Large intestine (tissue), 3 donors: ENCODE measurements around the gene USB1. TPM values are rescaled to one million over a fixed set of nuclear protein-coding genes. Genes with fewer than 3 reads are reported as not detected.
A peak's percentile ranks its signal among the peaks of the same experiment; 100 is the strongest.

Source experiments
- DNase-seq, 2 donors: peaks; one replicate each; pipeline versions ENCODE4 v3.0.0 to v3.0.0-alpha.2; 2013
- H3K27ac ChIP-seq: one replicate; pipeline ENCODE4 v1.5.1; 2013; ENCODE audit warnings: low read length
- H3K27me3 ChIP-seq: 2 replicates; pipeline ENCODE4 v1.6.1; 2013; ENCODE audit warnings: low read length; ENCODE audit not compliant: control insufficient read depth, insufficient read depth
- H3K36me3 ChIP-seq: 2 replicates; pipeline ENCODE4 v1.6.1; 2013; ENCODE audit warnings: low read length; ENCODE audit not compliant: control insufficient read depth, insufficient read depth
- H3K4me1 ChIP-seq: one replicate; pipeline ENCODE4 v1.6.1; 2013; ENCODE audit warnings: low read length; ENCODE audit not compliant: control insufficient read depth, insufficient read depth
- H3K4me3 ChIP-seq: one replicate; pipeline ENCODE4 v1.5.1; 2013; ENCODE audit warnings: low read length
- H3K9me3 ChIP-seq: one replicate; pipeline ENCODE4 v1.6.1; 2013; ENCODE audit warnings: mild to moderate bottlenecking, low read depth, low read length, moderate library complexity; ENCODE audit not compliant: control insufficient read depth
- WGBS: methylation state at CpG from one replicate; pipeline ENCODE4 v1.1.5; 2013; ENCODE audit warnings: low lambda C conversion rate; ENCODE audit not compliant: insufficient coverage; 5-methylcytosine and 5-hydroxymethylcytosine counted together
- polyA plus RNA-seq: library from polyadenylated mRNA; unstranded; fragments of 120-200 nt; gene quantifications from one replicate; pipeline ENCODE4 v1.2.1, GENCODE V29; 2013

Gene USB1
- polyA plus RNA-seq, 1 donor: 26.5 TPM

DNA sequence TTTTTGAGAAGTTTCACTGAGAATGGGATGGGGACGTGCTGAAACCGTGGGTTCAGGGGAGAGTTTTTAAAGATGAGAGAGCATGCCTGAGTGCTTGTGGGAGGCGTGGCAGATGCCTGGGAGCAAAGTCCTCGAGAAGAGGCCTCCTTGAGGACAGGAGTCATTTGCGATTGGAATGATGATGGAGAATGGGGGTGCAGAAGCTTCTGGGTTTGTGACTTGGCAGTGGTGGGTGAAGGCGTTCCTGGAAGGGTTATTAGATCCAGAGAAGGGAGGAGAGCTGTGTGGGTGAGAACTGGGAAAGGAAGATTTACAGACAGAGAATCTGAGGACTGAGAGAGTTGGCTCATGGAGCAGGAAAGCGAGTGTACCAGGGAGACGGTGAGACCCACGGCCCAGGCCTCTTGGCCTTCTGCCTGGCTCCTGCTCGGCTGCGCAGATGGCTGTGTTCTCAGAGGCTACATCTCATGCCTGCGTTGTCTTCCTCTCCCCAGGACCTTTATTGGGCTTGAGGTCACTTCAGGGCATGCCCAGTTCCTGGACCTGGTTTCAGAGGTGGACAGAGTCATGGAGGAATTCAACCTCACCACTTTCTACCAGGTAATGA is 15.7 kb downstream of the USB1 start:
- 40% methylated on average over 1 of the region's 12 CpGs for WGBS
- no peak overlapping the region for H3K4me3 ChIP-seq
- no peaks in the 10 kb centered on the region for H3K27me3 ChIP-seq
- no peak for DNase-seq
- H3K36me3 ChIP-seq: peaks cover 14% of the 10 kb centered on the region
- no peaks in the 10 kb centered on the region for H3K9me3 ChIP-seq
- no peaks in the 10 kb centered on the region for H3K4me1 ChIP-seq
- H3K27ac ChIP-seq: no peak overlapping the region

DNA sequence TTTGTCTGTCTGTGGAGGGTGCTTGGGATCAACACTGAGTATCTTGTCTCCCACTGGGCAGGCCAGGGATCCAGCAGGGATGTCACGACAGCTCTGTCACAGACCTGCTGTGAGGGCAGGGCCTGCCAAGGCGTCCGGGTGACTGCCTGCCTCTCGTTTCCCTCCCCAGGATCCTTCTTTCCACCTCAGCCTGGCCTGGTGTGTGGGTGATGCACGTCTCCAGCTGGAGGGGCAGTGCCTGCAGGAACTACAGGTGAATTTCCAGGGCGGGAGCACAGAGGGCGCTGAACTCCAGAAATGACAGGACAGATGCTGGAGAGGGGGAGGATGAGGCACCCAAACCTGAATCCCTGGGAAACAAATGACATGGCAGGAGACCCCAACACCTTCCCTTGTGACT is 17.6 kb downstream of the USB1 start:
- Histone ChIP-seq H3K36me3 (peaks cover 3% of the 10 kb centered on the region), H3K4me3 (no peak overlapping the region), H3K27ac (no peak overlapping the region), H3K27me3 (no peaks in the 10 kb centered on the region), H3K4me1 (peaks cover 14% of the 10 kb centered on the region), H3K9me3 (no peaks in the 10 kb centered on the region)
- no CpG with 5 or more reads among the region's 7 CpGs for WGBS
- DNase-seq: no peak

DNA sequence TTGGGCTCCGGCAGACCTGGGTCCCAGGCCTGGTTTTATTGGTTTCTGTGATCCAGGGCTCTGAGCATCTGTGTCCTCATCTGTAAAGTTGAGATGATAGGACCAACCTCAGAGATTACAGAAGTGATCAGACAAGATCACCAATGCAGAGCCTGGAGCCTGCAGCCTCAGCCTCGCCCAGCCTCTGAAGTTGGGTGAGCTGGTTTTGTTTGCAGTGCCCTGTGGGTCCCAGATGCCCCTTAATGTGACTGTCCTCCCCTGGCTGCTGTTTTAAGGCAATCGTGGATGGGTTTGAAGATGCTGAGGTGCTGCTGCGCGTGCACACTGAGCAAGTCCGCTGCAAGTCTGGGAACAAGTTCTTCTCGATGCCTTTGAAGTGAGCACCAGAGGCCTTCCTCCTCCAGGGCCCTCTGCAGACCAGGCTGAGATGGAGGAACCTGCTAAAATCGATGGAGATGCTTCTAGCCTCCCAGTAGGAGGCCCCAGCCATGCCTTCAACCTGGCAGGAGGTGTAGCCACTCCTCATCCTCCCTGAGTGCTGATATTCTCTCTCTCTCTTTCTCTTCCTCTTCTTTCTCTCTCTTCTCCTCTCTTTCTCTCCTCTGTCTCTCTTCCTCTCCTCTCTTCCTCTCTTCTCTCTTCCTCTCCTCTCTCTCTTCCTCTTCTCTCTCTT is 18.8 kb downstream of the USB1 start:
- Histone ChIP-seq H3K4me1 (peaks cover 20% of the 10 kb centered on the region), H3K27ac (no peak overlapping the region), H3K36me3 (peaks cover 3% of the 10 kb centered on the region), H3K27me3 (no peaks in the 10 kb centered on the region), H3K4me3 (no peak overlapping the region), H3K9me3 (no peaks in the 10 kb centered on the region)
- no peak for DNase-seq
- no CpG with 5 or more reads among the region's 8 CpGs for WGBS

DNA sequence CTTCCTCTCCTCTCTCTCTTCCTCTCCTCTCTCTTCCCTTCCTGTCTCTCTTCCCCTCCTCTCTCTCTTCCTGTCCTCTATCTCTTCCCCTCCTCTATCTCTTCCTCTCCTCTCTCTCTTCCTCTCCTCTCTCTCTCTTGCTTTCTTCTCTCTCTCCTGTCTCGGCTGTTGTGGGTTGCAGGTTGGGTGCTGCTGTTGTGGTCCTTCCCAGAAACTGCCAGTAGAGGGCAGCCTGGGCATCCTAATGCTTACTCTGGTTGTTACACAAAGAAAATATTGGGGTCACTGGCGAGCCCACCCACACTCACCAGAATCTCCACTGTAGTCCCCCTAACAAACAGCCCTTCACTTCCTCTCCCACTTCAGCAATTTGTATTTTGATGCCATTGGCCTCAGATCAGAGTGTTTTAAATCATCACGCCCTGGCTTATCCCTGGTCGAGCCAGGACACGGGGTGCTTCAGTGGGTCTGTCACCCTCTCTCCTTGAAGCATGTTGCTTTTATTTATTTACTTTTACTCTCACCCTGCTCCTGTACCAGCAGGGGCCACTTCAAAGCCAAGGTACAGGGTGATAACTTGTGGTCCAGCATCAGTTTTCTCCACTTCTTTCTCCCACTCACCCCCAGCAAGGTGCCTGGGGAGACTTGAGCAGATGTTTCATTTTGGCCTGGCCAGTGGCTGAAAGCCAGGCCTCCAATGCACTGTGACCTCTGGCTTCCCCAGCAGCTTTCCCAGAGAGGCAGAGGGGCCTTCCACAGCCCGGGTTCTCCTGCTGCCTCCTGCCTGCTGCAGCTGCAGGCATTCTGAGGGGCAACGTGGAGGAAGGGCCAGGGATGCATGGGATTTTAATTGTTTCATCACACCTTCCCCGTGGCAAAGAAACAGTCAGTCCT is 19.7 kb downstream of the USB1 start:
- no peak overlapping the region for H3K4me3 ChIP-seq
- H3K9me3 ChIP-seq: no peaks in the 10 kb centered on the region
- peaks cover 3% of the 10 kb centered on the region for H3K36me3 ChIP-seq
- peaks cover 20% of the 10 kb centered on the region for H3K4me1 ChIP-seq
- H3K27me3 ChIP-seq: no peaks in the 10 kb centered on the region
- DNase-seq: no peak
- WGBS: 100% methylated on average over 2 of the region's 8 CpGs
- no peak overlapping the region for H3K27ac ChIP-seq

DNA sequence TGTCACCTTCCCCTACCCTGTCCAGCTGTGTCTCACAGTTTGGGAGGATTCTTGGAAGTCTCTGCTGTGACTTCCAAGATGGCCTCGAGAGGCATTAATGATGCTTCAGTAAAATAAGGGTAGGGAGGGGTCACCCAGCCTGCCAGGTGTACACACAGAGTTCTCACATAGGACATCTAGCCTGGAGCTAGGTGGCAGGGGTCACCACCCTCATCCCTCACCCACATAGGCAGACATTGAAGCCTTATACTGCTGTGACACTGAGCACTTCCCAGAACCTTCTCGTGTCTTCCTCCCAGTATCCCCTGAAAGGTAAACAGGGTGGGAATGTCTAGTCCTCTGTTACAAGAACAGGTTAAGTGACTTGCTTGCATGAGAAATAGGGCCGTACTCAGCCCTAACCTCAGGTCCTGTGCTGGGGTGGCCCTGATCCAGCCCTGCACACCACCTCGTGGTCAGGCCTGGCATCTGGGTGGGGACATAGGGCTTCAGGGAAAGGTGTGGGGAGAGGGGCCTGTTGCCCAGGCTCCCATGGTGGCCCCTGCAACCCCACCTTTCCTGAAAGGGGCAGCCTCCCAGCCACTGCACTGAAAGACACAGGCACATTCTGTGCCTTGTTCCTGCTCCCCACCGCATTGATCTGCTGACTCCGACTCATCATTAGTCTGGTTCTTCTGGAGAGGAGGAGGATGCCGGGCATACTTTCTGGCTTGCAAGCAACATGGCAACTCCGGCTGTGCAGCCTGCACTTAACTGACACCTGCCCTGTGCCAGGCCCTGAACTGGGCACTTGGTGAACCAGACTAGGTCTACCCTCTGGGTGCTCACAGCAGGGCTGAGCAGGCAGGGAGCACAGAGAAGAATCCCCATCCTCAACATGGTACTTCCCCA is 20.7 kb downstream of the USB1 start:
- Histone ChIP-seq H3K9me3 (no peaks in the 10 kb centered on the region), H3K4me1 (peaks cover 20% of the 10 kb centered on the region), H3K36me3 (peaks cover 3% of the 10 kb centered on the region), H3K4me3 (no peak overlapping the region), H3K27me3 (no peaks in the 10 kb centered on the region), H3K27ac (peak overlapping the region; percentile 1)
- DNase-seq: no peak
- WGBS: no CpG with 5 or more reads among the region's 8 CpGs

DNA sequence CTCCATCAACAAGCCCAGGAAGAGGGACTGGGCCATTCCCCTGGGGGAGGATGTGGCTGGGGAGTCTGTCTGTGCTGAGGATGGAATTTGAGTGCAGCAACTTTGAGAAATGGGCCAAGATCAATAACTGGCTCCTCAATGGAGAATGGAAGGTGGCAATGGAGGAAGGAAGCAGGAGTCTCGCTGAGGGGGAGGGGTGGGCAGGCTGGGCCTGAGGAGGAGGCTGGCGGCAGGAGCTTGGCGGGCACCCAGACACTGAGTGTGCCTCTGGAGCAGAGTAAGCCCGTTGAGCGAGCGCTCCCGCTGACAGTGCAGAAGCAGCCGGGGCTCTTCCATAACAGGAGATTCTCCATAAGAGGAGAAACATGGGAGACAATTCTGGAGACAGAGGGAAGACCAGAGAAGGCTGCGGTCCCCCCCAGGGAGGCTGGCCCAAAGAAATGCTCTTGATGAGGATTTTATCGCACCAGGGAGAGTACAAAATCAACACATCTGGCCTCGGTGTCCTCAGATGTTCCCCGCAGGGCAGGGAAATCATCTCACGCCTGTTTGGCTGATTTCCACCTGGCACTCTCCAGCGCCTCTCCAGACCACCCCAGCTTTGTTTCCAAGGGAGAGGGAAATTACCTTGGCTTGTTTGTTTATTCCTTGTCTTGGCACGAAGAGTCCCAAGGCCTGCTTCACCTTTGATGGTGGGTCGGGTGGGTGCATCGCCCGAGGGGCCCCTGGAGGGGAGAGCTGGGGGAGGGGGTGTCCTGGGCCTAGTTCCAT is 21.6 kb downstream of the USB1 start:
- Histone ChIP-seq H3K27ac (peak overlapping the region; percentile 1), H3K4me1 (peaks cover 21% of the 10 kb centered on the region)
- no CpG with 5 or more reads among the region's 18 CpGs for WGBS

DNA sequence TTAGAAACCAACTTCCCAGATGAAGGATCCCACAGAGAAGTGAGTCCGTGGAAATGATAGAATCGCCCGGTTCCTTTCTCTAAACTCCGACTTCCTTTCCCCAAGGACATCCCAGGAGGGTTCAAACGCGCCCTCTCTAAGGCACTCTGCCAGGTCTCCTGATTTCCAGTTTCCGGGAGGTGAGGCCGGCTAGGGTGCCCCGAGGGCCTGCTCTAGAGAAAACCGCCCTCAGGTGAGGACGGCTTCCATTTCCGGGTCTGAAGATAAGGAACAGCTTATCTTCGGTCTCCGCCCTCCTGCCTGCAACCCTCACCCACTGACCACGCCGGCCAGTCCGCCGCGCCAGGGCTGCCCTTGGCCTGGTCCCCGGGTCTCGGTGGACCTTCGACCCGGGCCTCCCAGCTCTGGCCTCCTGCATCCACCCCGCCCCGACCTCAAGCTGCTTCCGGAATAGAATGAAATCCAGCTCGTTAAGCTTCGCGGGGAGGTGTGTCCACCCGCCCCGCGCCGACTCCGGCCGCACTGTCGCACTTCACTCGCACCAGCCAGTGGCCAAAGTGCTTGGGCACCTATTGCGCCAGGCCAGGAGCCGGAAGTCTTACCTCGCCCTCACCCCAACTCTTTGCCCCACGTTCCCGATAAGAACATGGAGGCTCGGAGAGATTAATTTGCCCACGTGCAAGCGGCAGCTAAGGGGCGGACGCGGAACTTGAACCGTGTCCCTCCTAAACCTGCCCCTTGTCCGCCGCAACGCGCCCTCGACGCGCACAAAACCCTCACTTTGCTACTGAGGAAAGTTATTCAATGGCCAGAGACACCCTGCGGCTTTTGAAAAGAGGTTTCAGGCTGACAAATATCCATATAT is 23.5 kb downstream of the USB1 start:
- Histone ChIP-seq H3K4me1 (peaks cover 38% of the 10 kb centered on the region), H3K27me3 (no peaks in the 10 kb centered on the region), H3K27ac (peak overlapping the region; percentile 94), H3K9me3 (no peaks in the 10 kb centered on the region), H3K4me3 (peak overlapping the region; percentile 92), H3K36me3 (peaks cover 5% of the 10 kb centered on the region)
- DNase-seq: peak; percentile 89 to 96
- WGBS: no CpG with 5 or more reads among the region's 57 CpGs

More for the DNA sequence above, 21.6 kb downstream of the USB1 start:
- Histone ChIP-seq H3K4me3 (no peak overlapping the region), H3K27me3 (no peaks in the 10 kb centered on the region), H3K36me3 (peaks cover 3% of the 10 kb centered on the region), H3K9me3 (no peaks in the 10 kb centered on the region)
- DNase-seq: peak in 1 of 2 donors; percentile 55

DNA sequence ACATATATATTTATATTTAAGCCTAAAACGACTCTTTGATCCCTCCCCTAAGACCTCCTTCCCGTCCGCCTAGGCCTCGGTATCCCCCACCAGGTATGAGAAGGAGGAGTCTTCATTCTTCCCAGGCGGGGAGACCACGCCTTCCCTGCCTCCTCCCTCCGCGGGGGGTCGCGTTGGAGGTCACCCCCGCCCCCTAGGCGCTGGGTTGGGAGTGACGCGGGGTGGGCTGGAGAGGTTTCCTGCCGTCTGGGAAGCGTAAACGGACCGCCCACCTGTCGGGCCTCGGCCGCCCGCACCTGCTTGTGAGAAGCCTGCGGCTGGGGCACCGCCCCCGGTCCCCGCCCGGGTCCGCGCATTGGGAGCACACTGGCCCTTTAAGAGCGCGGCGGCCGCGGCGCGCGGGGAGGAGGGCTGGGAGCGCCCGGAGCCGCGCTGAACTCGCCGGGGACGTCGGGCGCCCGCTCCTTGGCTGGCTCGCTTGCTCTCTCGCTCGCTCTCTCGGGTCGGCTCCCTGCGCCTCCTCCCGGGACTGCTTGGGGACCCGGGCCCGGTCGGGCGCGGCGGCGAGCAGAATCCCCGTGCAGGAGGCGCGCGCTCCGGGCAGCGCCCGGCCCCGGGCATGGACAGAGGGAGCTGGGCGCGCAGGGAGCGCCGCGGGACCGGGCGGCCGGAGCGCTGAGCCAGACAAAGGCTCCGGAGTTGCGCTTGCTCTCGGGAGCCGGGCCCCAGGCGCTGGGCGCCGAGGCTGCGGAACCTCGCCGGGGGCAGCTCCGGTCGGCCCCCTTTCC is 24.3 kb downstream of the USB1 start, which contains the start of gene MMP15:
Gene MMP15 (plus strand): TSS at position 404 of the 788 bp plus-strand sequence. CDS start 597 bp downstream, outside the sequence.
- H3K36me3 ChIP-seq: peaks cover 13% of the 10 kb centered on the region
- peaks cover 38% of the 10 kb centered on the region for H3K4me1 ChIP-seq
- no CpG with 5 or more reads among the region's 90 CpGs for WGBS
- DNase-seq: peak; percentile 96 to 99
- H3K27me3 ChIP-seq: no peaks in the 10 kb centered on the region
- H3K27ac ChIP-seq: peak within 1 kb of the TSS; percentile 94
- no peaks in the 10 kb centered on the region for H3K9me3 ChIP-seq
- H3K4me3 ChIP-seq: peak within 1 kb of the TSS; percentile 92
